Thyroid gland (tissue), 4 donors: ENCODE measurements around the gene DLX1.
"Not testable (repeated sequence)": the region's sequence is repeated elsewhere in the genome, so short reads cannot be mapped to it uniquely, and the experiment has no call there.

Experiments
- CTCF ChIP-seq, 6 experiments: fragments of 200-600 bp in 3 of 6; fragments of 450-650 bp in 3 of 6; sonication (generic) in 3 of 6; IDR thresholded peaks; one replicate each; pipeline ENCODE4 v1.5.1; 2016 to 2019; ENCODE audit warnings: antibody characterized with exemption in 6 of 6, mild to moderate bottlenecking in 2 of 6, inconsistent platforms in 1 of 6, moderate library complexity in 1 of 6
- POLR2A ChIP-seq, 2 donors: fragments of 450-650 bp; IDR thresholded peaks; one replicate each; pipeline ENCODE4 v1.6.1; 2017; ENCODE audit warnings: antibody characterized with exemption in 2 of 2, mild to moderate bottlenecking in 2 of 2, moderate library complexity in 1 of 2

- not testable (repeated sequence) for TF ChIP-seq POLR2A, CTCF (IDR thresholded peaks at IDR 0.05)
Measured at GRCh38 chr2:172067905-172068304, 17.4 kb upstream of the DLX1 start.
